A549 (cell line): ENCODE results near the gene LRRC45. TPM values are rescaled to one million over a fixed set of nuclear protein-coding genes. Genes with fewer than 3 reads are reported as not detected.
A peak's percentile ranks its signal among the peaks of the same experiment; 100 is the strongest.

Experiments
- ATAC-seq, 2 experiments: fragments of 200-7000 bp in 1 of 2; fragments of >200 bp in 1 of 2; cut with Nextera tagmentation in 1 of 2; cut with Tn5 transposase in 1 of 2; 3 replicates each; pipeline versions ENCODE4 v1.8.0 to v1.9.1; 2018 to 2020; ENCODE audit warnings: mild to moderate bottlenecking in 1 of 2, moderate library complexity in 1 of 2
- CTCF ChIA-PET: fragments of 300-600 bp; sonication (Branson Sonifier 250); formaldehyde crosslinking; extraction: SDS; loops from one replicate; lab custom pipeline; 2021; ENCODE audit warnings: antibody characterized with exemption, inconsistent platforms; lab: Yijun Ruan, JAX
- POLR2A ChIA-PET: fragments of 350-600 bp; formaldehyde crosslinking; extraction: SDS; loops from one replicate; lab custom pipeline; 2021; ENCODE audit warnings: antibody characterized with exemption, inconsistent platforms; lab: Yijun Ruan, JAX
- DNase-seq, 2 experiments: peaks; one replicate each; pipeline versions ENCODE4 v3.0.0 to v3.0.0-alpha.2; 2011 to 2016; ENCODE audit warnings: low read depth in 1 of 2, low spot score in 1 of 2
- FAIRE-seq: peaks from 2 replicates; lab custom pipeline; 2011; peaks lifted over from hg19 to GRCh38; lab: Jason Lieb, UNC
- H3K27ac ChIP-seq, 2 experiments: fragments of >200 bp; sonication (Bioruptor Twin); formaldehyde crosslinking; 3 replicates each; pipeline ENCODE4 v1.5.1; 2016 to 2017
- H3K4me1 ChIP-seq: fragments of >200 bp; sonication (Bioruptor Twin); formaldehyde crosslinking; 3 replicates; pipeline ENCODE4 v1.6.1; 2016
- H3K4me2 ChIP-seq: fragments of >200 bp; sonication (Bioruptor Twin); formaldehyde crosslinking; 3 replicates; pipeline ENCODE4 v1.6.1; 2016
- H3K4me3 ChIP-seq: fragments of >200 bp; sonication (Bioruptor Twin); formaldehyde crosslinking; 3 replicates; pipeline ENCODE4 v1.5.1; 2016
- H3K9me3 ChIP-seq: fragments of >200 bp; sonication (Bioruptor Twin); formaldehyde crosslinking; 3 replicates; pipeline ENCODE4 v1.6.1; 2016
- BHLHE40 ChIP-seq: IDR thresholded peaks from 2 replicates; pipeline ENCODE4 v1.6.1; 2012; ENCODE audit warnings: low read depth, low read length, inconsistent platforms
- CBX8 ChIP-seq: fragments of 200-600 bp; sonication (generic); IDR thresholded peaks from 2 replicates; pipeline ENCODE4 v1.6.1; 2016
- CHD2 ChIP-seq: fragments of 150-350 bp; IDR thresholded peaks from 2 replicates; pipeline ENCODE4 v1.6.1; 2014; ENCODE audit warnings: low read length; ENCODE audit not compliant: partially characterized antibody
- CHD4 ChIP-seq: fragments of 200-600 bp; sonication (generic); IDR thresholded peaks from 2 replicates; pipeline ENCODE4 v1.6.1; 2016; ENCODE audit warnings: antibody characterized with exemption, mild to moderate bottlenecking, borderline replicate concordance
- CTCF ChIP-seq: fragments of >200 bp; sonication (Bioruptor Twin); formaldehyde crosslinking; IDR thresholded peaks from 3 replicates; pipeline ENCODE4 v1.5.1; 2016
- ELK1 ChIP-seq: fragments of 150-350 bp; IDR thresholded peaks from 2 replicates; pipeline ENCODE4 v1.6.1; 2014; ENCODE audit warnings: low read depth, mild to moderate bottlenecking, low read length
- FOSB ChIP-seq: fragments of 250-450 bp; sonication (Bioruptor Pico); IDR thresholded peaks from 2 replicates; pipeline ENCODE4 v1.5.0; 2020; ENCODE audit warnings: mild to moderate bottlenecking, moderate library complexity
- FOXS1 ChIP-seq: fragments of 250-450 bp; sonication (Bioruptor Pico); IDR thresholded peaks from 2 replicates; pipeline ENCODE4 v1.5.0; 2020; ENCODE audit warnings: mild to moderate bottlenecking, moderate library complexity
- HES2 ChIP-seq: fragments of >200 bp; sonication (Bioruptor Twin); formaldehyde crosslinking; IDR thresholded peaks from 2 replicates; pipeline ENCODE4 v1.6.1; 2016
- HMGXB4 ChIP-seq: fragments of 250-450 bp; sonication (Bioruptor Pico); IDR thresholded peaks from 2 replicates; pipeline ENCODE4 v1.5.0; 2021; ENCODE audit warnings: mild to moderate bottlenecking, moderate library complexity, borderline replicate concordance
- HOXA7 ChIP-seq: fragments of 250-450 bp; sonication (Bioruptor Pico); IDR thresholded peaks from 2 replicates; pipeline ENCODE4 v1.5.0; 2020; ENCODE audit warnings: mild to moderate bottlenecking, moderate library complexity
- MAZ ChIP-seq: fragments of 150-350 bp; IDR thresholded peaks from 2 replicates; pipeline ENCODE4 v1.6.1; 2014; ENCODE audit warnings: antibody characterized with exemption, low read depth, low read length, borderline replicate concordance
- POLR2AphosphoS2 ChIP-seq: conservative IDR thresholded peaks from 2 replicates; pipeline ENCODE4 v1.6.1; 2012; ENCODE audit warnings: low read length, improper control_type of control experiment, inconsistent platforms
- REST ChIP-seq: fragments of 200-600 bp; sonication (generic); IDR thresholded peaks from 2 replicates; pipeline ENCODE4 v1.6.1; 2016; ENCODE audit warnings: antibody characterized with exemption, mild to moderate bottlenecking, moderate library complexity
- RNF2 ChIP-seq: fragments of 200-600 bp; sonication (generic); IDR thresholded peaks from 2 replicates; pipeline ENCODE4 v1.6.1; 2016; ENCODE audit warnings: low read depth, mild to moderate bottlenecking, antibody characterized with exemption, moderate library complexity, borderline replicate concordance
- SMC3 ChIP-seq: fragments of >200 bp; sonication (Bioruptor Twin); formaldehyde crosslinking; IDR thresholded peaks from 3 replicates; pipeline ENCODE4 v1.6.1; 2018; ENCODE audit warnings: inconsistent platforms
- WGBS: methylation state at CpG from one replicate; pipeline ENCODE4 v1.1.6; 2017; ENCODE audit errors: missing lambda C conversion rate; 5-methylcytosine and 5-hydroxymethylcytosine counted together
- polyA plus RNA-seq, 4 experiments: library from polyadenylated mRNA; depleted of rRNA in 3 of 4; stranded (reverse); fragments of >200 nt; fragmentation: RNase III in 1 of 4; extraction: RNeasy Plus Mini Kit Qiagen cat#74134 plus additional on column Dnase treatment in 1 of 4; gene quantifications; 2 replicates in 3 of 4; 3 replicates in 1 of 4; pipeline ENCODE4 v1.2.3, GENCODE V29; 2011 to 2017

Gene LRRC45
- polyA plus RNA-seq, 2 of the 4 experiments (the other 2 are of a cell fraction): 6.4 to 24.5 TPM

- TF ChIP-seq ELK1: no peak
- no peak for TF ChIP-seq CTCF
- no peak for TF ChIP-seq RNF2
- no peak for TF ChIP-seq FOXS1 (CRISPR knock-in tag)
Observed at GRCh38 chr17:82053130-82053529, 30.0 kb downstream of the LRRC45 start (continued).

- H3K4me1 ChIP-seq: peaks cover 16% of the 10 kb centered on the region; the same call in 2 of the 3 replicates
- no peak for DNase-seq
- 93% methylated on average over 28 of the region's 28 CpGs for WGBS
- CTCF ChIA-PET: interaction anchor here (0.9 to 21.7 kb wide), 5 partner anchors 12 to 94 kb away, joined by 3 to 191 read pairs (median 24); partner anchors contain the start of genes DCXR, DUS1L and RAC3
- POLR2A ChIA-PET: interaction anchor here (0.9 kb wide), 1 partner anchor 16 kb away, joined by 3 read pairs; the partner anchor contains the start of gene DCXR
- no peak overlapping the region for H3K27ac ChIP-seq
- peak overlapping the region; percentile 91 for H3K4me2 ChIP-seq
- TF ChIP-seq HES2: no peak
- no peak for TF ChIP-seq SMC3
- TF ChIP-seq HMGXB4 (CRISPR knock-in tag): no peak
- no peak for TF ChIP-seq HOXA7 (CRISPR knock-in tag)
- no peak for TF ChIP-seq CHD2
- TF ChIP-seq REST: no peak
- no peak for TF ChIP-seq POLR2AphosphoS2
- TF ChIP-seq CBX8: no peak
- no peak for TF ChIP-seq BHLHE40
- no peak for TF ChIP-seq FOSB (CRISPR knock-in tag)
- TF ChIP-seq CHD4: no peak
- TF ChIP-seq MAZ: no peak
- TF ChIP-seq, all 56 proteins: peak for 0
- Histone ChIP-seq H3K9me3 (no peaks in the 10 kb centered on the region), H3K4me3 (0 out of 3 replicates have a peak overlapping the region, but pooled peaks have one; percentile 97)
- FAIRE-seq (no peak), ATAC-seq (no peak; a peak in 1 of 6 replicates)
Observed at GRCh38 chr17:82053556-82054263, 30.6 kb downstream of the LRRC45 start.
